Mesenteric fat pad (tissue), 1 donor: Measurements from ENCODE around the gene PRELID1. TPM values are rescaled to one million over a fixed set of nuclear protein-coding genes. Genes with fewer than 3 reads are reported as not detected.
"Not testable (repeated sequence)": the region's sequence is repeated elsewhere in the genome, so short reads cannot be mapped to it uniquely, and the experiment has no call there.

Source experiments
- DNase-seq: peaks from one replicate; pipeline ENCODE4 v3.0.0-alpha.2; 2020; ENCODE audit warnings: low spot score
- long read RNA-seq: library from polyadenylated mRNA; unstranded; transcript quantifications from one replicate; pipeline ENCODE4 v2.0.0, GENCODE V29; 2020
- total RNA-seq: library from RNA; stranded (reverse); fragmentation: NEBNext Ultra II Directional; extraction: Animal tissue kit (Norgen Biotek cat#: 25700); gene quantifications from one replicate; pipeline ENCODE4 v1.2.1, GENCODE V29; 2021
- donor health status: DM: yes; HTN: yes; CAD: no.

Gene PRELID1
- 110 TPM for total RNA-seq
- long read RNA-seq, transcript PRELID1-201 (5 exons, 1,261 nt) = major isoform, 336 of 350 reads
- long read RNA-seq, partial matches to known transcripts = 8 of 350 reads
- long read RNA-seq, other reads (novel, unspliced or antisense) = 4 of 350 reads

- DNase-seq = peak; percentile 96
These were observed at the start of gene PRELID1, which contains the start of gene RAB24 for GRCh38 chr5:177303121-177303924. TSS of gene PRELID1 (plus strand) at chr5:177303799. CDS start at chr5:177303986, 187 bp downstream. TSS of gene RAB24 (minus strand) at chr5:177303719. CDS start at chr5:177303288, 431 bp downstream.

- DNase-seq = no peak
These were observed 47.3 kb upstream of the PRELID1 start for GRCh38 chr5:177256296-177256695.

- not testable (repeated sequence) for DNase-seq
These were observed 44.9 kb upstream of the PRELID1 start for GRCh38 chr5:177258711-177259110.

GRCh38 chr5:177260961-177261360, 42.6 kb upstream of the PRELID1 start:
- no peak for DNase-seq

GRCh38 chr5:177261510-177261909, 42.1 kb upstream of the PRELID1 start:
- no peak for DNase-seq

GRCh38 chr5:177264178-177264577, 39.4 kb upstream of the PRELID1 start:
- no peak for DNase-seq

- no peak for DNase-seq
These were observed 38.2 kb upstream of the PRELID1 start for GRCh38 chr5:177265395-177265794.

- DNase-seq = no peak
These were observed 34.2 kb upstream of the PRELID1 start for GRCh38 chr5:177269232-177269895.

- DNase-seq = no peak
These were observed 33.6 kb upstream of the PRELID1 start for GRCh38 chr5:177269976-177270375.

GRCh38 chr5:177270653-177271052, 32.9 kb upstream of the PRELID1 start:
- no peak for DNase-seq

GRCh38 chr5:177271113-177271512, 32.5 kb upstream of the PRELID1 start:
- DNase-seq = no peak

GRCh38 chr5:177275883-177276282, 27.7 kb upstream of the PRELID1 start:
- DNase-seq = no peak

- DNase-seq = no peak
These were observed 26.7 kb upstream of the PRELID1 start for GRCh38 chr5:177276886-177277285.

GRCh38 chr5:177288191-177288590, 15.4 kb upstream of the PRELID1 start:
- no peak for DNase-seq

- no peak for DNase-seq
These were observed 12.6 kb upstream of the PRELID1 start for GRCh38 chr5:177290816-177291596.

- no peak for DNase-seq
These were observed 11.9 kb upstream of the PRELID1 start for GRCh38 chr5:177291735-177292134.

GRCh38 chr5:177293819-177294581, 9.6 kb upstream of the PRELID1 start:
- DNase-seq = no peak

- DNase-seq = no peak
These were observed 9.0 kb upstream of the PRELID1 start for GRCh38 chr5:177294632-177295031.

GRCh38 chr5:177295924-177296323, 7.7 kb upstream of the PRELID1 start:
- DNase-seq = no peak

GRCh38 chr5:177296581-177296980, 7.0 kb upstream of the PRELID1 start:
- no peak for DNase-seq

- DNase-seq = no peak
These were observed 5.7 kb upstream of the PRELID1 start for GRCh38 chr5:177297922-177298321.
